GM19452 (cell line): Measurements from ENCODE around the gene GPR85.
"Not testable (repeated sequence)": the region's sequence is repeated elsewhere in the genome, so short reads cannot be mapped to it uniquely, and the experiment has no call there.

Experiments used
- ATAC-seq: cut with Tn5 transposase; IDR thresholded peaks from one replicate; pipeline ENCODE4 v1.9.1; 2021; ENCODE audit not compliant: unreplicated experiment

The GPR85 gene

GRCh38 chr7:113084496-113085172, 2.0 kb downstream of the GPR85 start:
- ATAC-seq: no peak

- no peak for ATAC-seq
These were observed 2.7 kb downstream of the GPR85 start for GRCh38 chr7:113083816-113084495.

- peak; percentile 46 for ATAC-seq
These were observed 3.4 kb downstream of the GPR85 start for GRCh38 chr7:113083132-113083815.

- ATAC-seq: no peak
These were observed 8.3 kb downstream of the GPR85 start for GRCh38 chr7:113078331-113078730.

- ATAC-seq: no peak
These were observed 9.9 kb downstream of the GPR85 start for GRCh38 chr7:113076703-113077102.

- no peak for ATAC-seq
These were observed 15.2 kb downstream of the GPR85 start for GRCh38 chr7:113071465-113071864.

GRCh38 chr7:113062499-113062898, 24.1 kb downstream of the GPR85 start:
- no peak for ATAC-seq

- ATAC-seq: no peak
These were observed 26.5 kb downstream of the GPR85 start for GRCh38 chr7:113060100-113060499.

GRCh38 chr7:113054938-113055337, 31.7 kb downstream of the GPR85 start:
- no peak for ATAC-seq

GRCh38 chr7:113054272-113054671, 32.4 kb downstream of the GPR85 start:
- not testable (repeated sequence) for ATAC-seq

- ATAC-seq: not testable (repeated sequence)
These were observed 37.4 kb downstream of the GPR85 start for GRCh38 chr7:113049221-113049620.

- no peak for ATAC-seq
These were observed 40.2 kb downstream of the GPR85 start for GRCh38 chr7:113046453-113046852.

- no peak for ATAC-seq
These were observed 41.2 kb downstream of the GPR85 start for GRCh38 chr7:113045379-113045778.

GRCh38 chr7:113044394-113044793, 42.2 kb downstream of the GPR85 start:
- no peak for ATAC-seq

GRCh38 chr7:113040849-113041248, 45.8 kb downstream of the GPR85 start:
- no peak for ATAC-seq

- no peak for ATAC-seq
These were observed 52.7 kb downstream of the GPR85 start for GRCh38 chr7:113033959-113034358.
